ENCODE results near the gene ADGRG6.

Gene ADGRG6

DNA sequence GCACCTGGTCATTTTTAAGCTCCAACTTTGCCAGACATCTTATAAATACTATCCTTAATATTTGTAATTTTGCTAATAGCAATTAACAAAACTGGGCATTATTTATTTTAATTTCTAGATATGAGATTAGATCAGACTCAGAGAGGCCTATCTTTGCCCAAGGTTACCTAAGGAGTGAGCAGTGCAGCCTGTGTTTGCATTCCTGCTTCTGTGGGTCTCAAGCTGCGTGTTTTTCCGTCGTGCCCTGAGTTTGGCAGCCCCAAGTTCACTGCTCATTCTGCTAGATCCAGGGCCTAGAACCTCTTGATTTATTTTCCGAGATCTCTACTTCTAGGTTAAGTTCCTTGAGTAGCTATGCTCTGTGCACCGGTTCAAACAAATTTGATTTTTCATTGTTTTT lies 11.0 kb upstream of the ADGRG6 start:
- Histone ChIP-seq H3K36me3 (ENCODE audit: insufficient read depth, insufficient read length, low read length) (no peaks in the 10 kb centered on the region), H3K4me1 (ENCODE audit: insufficient read depth, insufficient read length) (no peaks in the 10 kb centered on the region), H3K4me3 (ENCODE audit: insufficient read length, low read depth) (no peak overlapping the region), H3K9me3 (ENCODE audit: insufficient read depth, low read length) (no peaks in the 10 kb centered on the region), H3K27me3 (ENCODE audit: insufficient read depth, insufficient read length) (no peaks in the 10 kb centered on the region), H3K9ac (ENCODE audit: insufficient read length, low read depth) (no peak overlapping the region)
- DNase-seq (ENCODE audit: low read depth, low spot score), result no peak
- TF ChIP-seq YY1 (IDR thresholded peaks at IDR 0.05; ENCODE audit: insufficient read depth, insufficient read length) (no peak), SUZ12 (IDR thresholded peaks at IDR 0.05; ENCODE audit: extremely low read depth, insufficient read depth, insufficient read length) (no peak), ZNF274 (IDR thresholded peaks at IDR 0.05; ENCODE audit: low read depth, low read length) (no peak)

DNA sequence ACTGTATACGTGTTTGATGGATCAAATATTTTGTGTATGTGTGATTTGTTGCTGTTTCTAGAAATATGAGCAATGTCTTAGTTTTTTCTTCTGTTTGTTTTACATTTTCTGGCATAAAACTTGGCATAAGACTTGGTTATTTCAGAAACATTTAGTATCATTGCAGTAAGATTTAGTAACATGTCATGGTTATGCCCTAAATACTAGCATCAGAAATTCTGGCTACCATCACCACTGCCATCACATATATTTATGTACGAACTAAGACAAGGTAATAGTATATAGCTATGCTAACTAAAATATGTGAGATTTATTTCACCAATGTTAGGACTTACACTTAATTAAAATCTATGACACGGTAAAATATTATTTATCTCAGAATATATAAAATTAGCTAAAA lies 10.3 kb upstream of the ADGRG6 start:
- H3K4me3 ChIP-seq (ENCODE audit: insufficient read length, low read depth), result no peak overlapping the region
- DNase-seq (ENCODE audit: low read depth, low spot score), result no peak
- H3K36me3 ChIP-seq (ENCODE audit: insufficient read depth, insufficient read length, low read length), result no peaks in the 10 kb centered on the region
- TF ChIP-seq YY1 (IDR thresholded peaks at IDR 0.05; ENCODE audit: insufficient read depth, insufficient read length), result no peak
- TF ChIP-seq ZNF274 (IDR thresholded peaks at IDR 0.05; ENCODE audit: low read depth, low read length), result no peak
- TF ChIP-seq SUZ12 (IDR thresholded peaks at IDR 0.05; ENCODE audit: extremely low read depth, insufficient read depth, insufficient read length), result no peak
- H3K4me1 ChIP-seq (ENCODE audit: insufficient read depth, insufficient read length), result no peaks in the 10 kb centered on the region
- H3K9ac ChIP-seq (ENCODE audit: insufficient read length, low read depth), result no peak overlapping the region
- no peaks in the 10 kb centered on the region for H3K27me3 ChIP-seq (ENCODE audit: insufficient read depth, insufficient read length)
- H3K9me3 ChIP-seq (ENCODE audit: insufficient read depth, low read length), result no peaks in the 10 kb centered on the region

GRCh38 chr6:142292166-142292924 lies 9.5 kb upstream of the ADGRG6 start:
- Histone ChIP-seq H3K9ac (ENCODE audit: insufficient read length, low read depth) (no peak overlapping the region), H3K9me3 (ENCODE audit: insufficient read depth, low read length) (no peaks in the 10 kb centered on the region), H3K4me3 (ENCODE audit: insufficient read length, low read depth) (no peak overlapping the region), H3K4me1 (ENCODE audit: insufficient read depth, insufficient read length) (no peaks in the 10 kb centered on the region), H3K27me3 (ENCODE audit: insufficient read depth, insufficient read length) (no peaks in the 10 kb centered on the region), H3K36me3 (ENCODE audit: insufficient read depth, insufficient read length, low read length) (no peaks in the 10 kb centered on the region)
- TF ChIP-seq SUZ12 (IDR thresholded peaks at IDR 0.05; ENCODE audit: extremely low read depth, insufficient read depth, insufficient read length), result no peak
- no peak for TF ChIP-seq YY1 (IDR thresholded peaks at IDR 0.05; ENCODE audit: insufficient read depth, insufficient read length)
- TF ChIP-seq ZNF274 (IDR thresholded peaks at IDR 0.05; ENCODE audit: low read depth, low read length), result no peak
- DNase-seq (ENCODE audit: low read depth, low spot score), result no peak

DNA sequence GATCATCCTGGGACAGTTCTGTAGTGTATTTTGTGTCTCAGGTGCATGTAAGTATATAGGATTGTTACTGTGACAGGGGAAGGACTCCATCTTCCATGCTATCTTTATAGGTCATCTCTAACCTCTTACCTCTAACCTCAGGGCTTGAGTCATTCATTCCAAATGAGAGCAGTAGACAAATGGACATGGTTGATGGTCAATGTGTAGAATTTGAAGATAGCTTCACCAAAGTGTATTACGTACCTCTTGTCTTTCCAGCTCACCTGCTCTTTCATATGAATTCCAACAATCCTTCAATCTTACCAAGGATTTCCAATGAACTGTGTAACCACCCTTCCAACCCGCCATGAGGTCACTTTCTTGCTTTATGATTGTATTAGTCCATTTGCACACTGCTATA lies 8.7 kb upstream of the ADGRG6 start:
- TF ChIP-seq SUZ12 (IDR thresholded peaks at IDR 0.05; ENCODE audit: extremely low read depth, insufficient read depth, insufficient read length), result no peak
- no peak for TF ChIP-seq YY1 (IDR thresholded peaks at IDR 0.05; ENCODE audit: insufficient read depth, insufficient read length)
- no peak for TF ChIP-seq ZNF274 (IDR thresholded peaks at IDR 0.05; ENCODE audit: low read depth, low read length)
- Histone ChIP-seq H3K4me3 (ENCODE audit: insufficient read length, low read depth) (no peak overlapping the region), H3K36me3 (ENCODE audit: insufficient read depth, insufficient read length, low read length) (no peaks in the 10 kb centered on the region), H3K27me3 (ENCODE audit: insufficient read depth, insufficient read length) (no peaks in the 10 kb centered on the region), H3K9ac (ENCODE audit: insufficient read length, low read depth) (no peak overlapping the region), H3K9me3 (ENCODE audit: insufficient read depth, low read length) (no peaks in the 10 kb centered on the region), H3K4me1 (ENCODE audit: insufficient read depth, insufficient read length) (no peaks in the 10 kb centered on the region)
- DNase-seq (ENCODE audit: low read depth, low spot score), result no peak

GRCh38 chr6:142294679-142295078 lies 7.1 kb upstream of the ADGRG6 start:
- Histone ChIP-seq H3K4me1 (ENCODE audit: insufficient read depth, insufficient read length) (no peaks in the 10 kb centered on the region), H3K4me3 (ENCODE audit: insufficient read length, low read depth) (no peak overlapping the region), H3K36me3 (ENCODE audit: insufficient read depth, insufficient read length, low read length) (no peaks in the 10 kb centered on the region), H3K9me3 (ENCODE audit: insufficient read depth, low read length) (no peaks in the 10 kb centered on the region), H3K27me3 (ENCODE audit: insufficient read depth, insufficient read length) (no peaks in the 10 kb centered on the region), H3K9ac (ENCODE audit: insufficient read length, low read depth) (no peak overlapping the region)
- no peak for TF ChIP-seq ZNF274 (IDR thresholded peaks at IDR 0.05; ENCODE audit: low read depth, low read length)
- no peak for TF ChIP-seq SUZ12 (IDR thresholded peaks at IDR 0.05; ENCODE audit: extremely low read depth, insufficient read depth, insufficient read length)
- no peak for TF ChIP-seq YY1 (IDR thresholded peaks at IDR 0.05; ENCODE audit: insufficient read depth, insufficient read length)
- DNase-seq (ENCODE audit: low read depth, low spot score), result no peak

- Histone ChIP-seq H3K9ac (ENCODE audit: insufficient read length, low read depth) (no peak overlapping the region), H3K9me3 (ENCODE audit: insufficient read depth, low read length) (no peaks in the 10 kb centered on the region), H3K4me3 (ENCODE audit: insufficient read length, low read depth) (no peak overlapping the region), H3K4me1 (ENCODE audit: insufficient read depth, insufficient read length) (no peaks in the 10 kb centered on the region), H3K36me3 (ENCODE audit: insufficient read depth, insufficient read length, low read length) (no peaks in the 10 kb centered on the region), H3K27me3 (ENCODE audit: insufficient read depth, insufficient read length) (peaks cover 21% of the 10 kb centered on the region)
- DNase-seq (ENCODE audit: low read depth, low spot score), result no peak
- no peak for TF ChIP-seq YY1 (IDR thresholded peaks at IDR 0.05; ENCODE audit: insufficient read depth, insufficient read length)
- TF ChIP-seq ZNF274 (IDR thresholded peaks at IDR 0.05; ENCODE audit: low read depth, low read length), result no peak
- no peak for TF ChIP-seq SUZ12 (IDR thresholded peaks at IDR 0.05; ENCODE audit: extremely low read depth, insufficient read depth, insufficient read length)
Observed at GRCh38 chr6:142296975-142297604, 4.7 kb upstream of the ADGRG6 start.

GRCh38 chr6:142297605-142297995 lies 4.2 kb upstream of the ADGRG6 start:
- no peak overlapping the region for H3K4me3 ChIP-seq (ENCODE audit: insufficient read length, low read depth)
- H3K9me3 ChIP-seq (ENCODE audit: insufficient read depth, low read length), result no peaks in the 10 kb centered on the region
- no peaks in the 10 kb centered on the region for H3K4me1 ChIP-seq (ENCODE audit: insufficient read depth, insufficient read length)
- TF ChIP-seq ZNF274 (IDR thresholded peaks at IDR 0.05; ENCODE audit: low read depth, low read length), result no peak
- TF ChIP-seq YY1 (IDR thresholded peaks at IDR 0.05; ENCODE audit: insufficient read depth, insufficient read length), result no peak
- no peak for TF ChIP-seq SUZ12 (IDR thresholded peaks at IDR 0.05; ENCODE audit: extremely low read depth, insufficient read depth, insufficient read length)
- peaks cover 26% of the 10 kb centered on the region for H3K27me3 ChIP-seq (ENCODE audit: insufficient read depth, insufficient read length)
- DNase-seq (ENCODE audit: low read depth, low spot score), result no peak
- no peaks in the 10 kb centered on the region for H3K36me3 ChIP-seq (ENCODE audit: insufficient read depth, insufficient read length, low read length)
- H3K9ac ChIP-seq (ENCODE audit: insufficient read length, low read depth), result no peak overlapping the region

Measured in NT2/D1 (cell line).